HG02642 (cell line): ENCODE measurements around the gene OGDHL.

ENCODE experiments used
- ATAC-seq: cut with Tn5 transposase; IDR thresholded peaks from one replicate; pipeline ENCODE4 v1.9.1; 2021; ENCODE audit warnings: mild to moderate bottlenecking; ENCODE audit not compliant: unreplicated experiment, poor library complexity

Gene OGDHL

DNA sequence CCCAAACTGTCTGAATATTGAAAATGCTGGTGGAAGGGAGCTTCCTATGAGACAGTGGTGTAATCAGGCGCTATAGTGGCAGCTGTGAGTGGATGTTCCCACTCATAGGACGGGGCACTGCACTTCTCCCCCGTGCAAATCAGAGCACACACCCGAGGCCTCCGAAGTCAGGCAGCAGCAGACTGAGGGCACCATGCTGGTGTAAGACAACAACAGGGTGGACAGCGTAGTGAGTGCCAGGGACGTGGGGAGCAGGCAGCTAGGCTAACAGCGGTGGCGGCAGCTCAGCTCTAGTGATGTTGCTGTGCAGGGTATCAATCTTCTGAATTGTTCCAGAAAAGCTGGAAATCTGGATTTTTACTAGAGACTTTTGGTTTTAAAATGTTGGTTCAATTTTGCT lies 63.4 kb downstream of the OGDHL start:
- ATAC-seq = no peak

GRCh38 chr10:49696311-49696710 lies 65.8 kb downstream of the OGDHL start:
- ATAC-seq = no peak

DNA sequence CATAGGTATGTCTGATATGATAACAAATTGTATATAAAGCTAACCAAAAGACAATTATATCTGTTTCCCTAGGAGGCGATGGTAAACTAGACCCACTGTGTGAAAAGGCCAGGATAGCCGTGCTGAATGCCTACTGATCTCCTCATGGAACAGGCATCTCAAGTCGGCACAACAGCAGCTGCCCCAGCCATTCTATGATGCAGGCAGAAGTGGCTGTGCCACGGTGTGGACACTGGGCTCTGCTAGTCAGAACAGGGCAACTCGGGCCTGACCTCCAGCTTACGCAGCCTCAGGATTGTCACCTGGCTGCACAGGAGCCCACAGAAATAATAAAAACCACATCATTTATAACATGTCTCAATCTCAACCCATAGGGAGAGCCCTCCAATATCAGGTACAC lies 67.7 kb downstream of the OGDHL start:
- no peak for ATAC-seq

- no peak for ATAC-seq
Measured at GRCh38 chr10:49691588-49691987, 70.5 kb downstream of the OGDHL start.

- ATAC-seq = no peak
Measured at GRCh38 chr10:49690698-49691356, 71.3 kb downstream of the OGDHL start.

DNA sequence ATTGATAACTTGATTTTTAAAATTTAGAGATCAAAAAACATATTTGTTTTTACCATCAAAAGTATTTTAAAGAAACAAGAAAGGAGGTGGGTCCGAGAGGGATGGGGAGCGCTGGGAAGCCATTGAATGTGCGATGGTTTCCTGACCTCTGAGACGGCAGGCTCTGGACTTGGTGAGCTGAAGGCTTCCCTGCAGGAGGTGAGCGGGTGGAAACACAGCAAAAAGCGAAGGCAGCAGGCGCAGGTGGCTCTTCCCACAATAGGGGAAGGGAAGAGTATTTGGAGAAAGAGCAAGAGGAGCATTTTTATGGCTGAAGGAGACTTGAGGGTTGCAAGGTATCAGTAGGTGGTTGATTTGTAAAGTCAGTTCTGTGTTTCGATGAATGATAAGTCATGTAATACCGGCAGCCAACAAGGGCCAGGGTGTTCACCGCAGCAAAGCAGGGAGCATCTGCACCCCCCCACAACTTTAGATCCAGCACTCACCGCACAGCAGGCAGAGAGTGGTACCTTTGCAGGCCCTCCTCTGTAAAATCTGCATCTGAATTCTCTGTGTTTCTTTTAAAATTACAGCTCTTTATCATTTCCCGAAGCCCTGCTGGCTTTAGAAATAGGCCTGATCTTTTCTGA lies 72.1 kb downstream of the OGDHL start:
- no peak for ATAC-seq

GRCh38 chr10:49688920-49689319 lies 73.2 kb downstream of the OGDHL start:
- ATAC-seq = no peak

GRCh38 chr10:49688261-49688846 lies 73.8 kb downstream of the OGDHL start:
- no peak for ATAC-seq

DNA sequence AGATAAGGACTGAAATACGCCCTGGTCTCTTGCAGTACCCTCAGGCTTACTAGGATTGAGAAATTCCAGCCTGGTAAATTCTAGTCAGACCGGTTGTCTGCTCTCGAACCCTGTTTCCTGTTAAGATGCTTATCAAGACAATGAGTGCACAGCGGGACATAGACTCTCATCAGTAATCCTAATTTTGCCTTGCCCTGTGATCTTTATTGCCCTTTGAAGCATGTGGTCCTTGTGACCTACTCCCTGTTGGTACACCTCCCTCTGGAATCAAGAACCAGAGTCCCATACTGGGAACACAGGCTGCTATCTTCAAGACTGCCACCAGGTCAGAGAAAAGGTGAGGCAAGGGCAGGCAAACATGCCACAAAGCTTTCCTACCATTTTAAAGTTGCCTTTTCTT lies 75.5 kb downstream of the OGDHL start:
- ATAC-seq = no peak
